Mesodermal cell (in vitro differentiated cells): ENCODE results near the gene GALNT9.

ENCODE experiments used
- H3K27ac ChIP-seq: 2 replicates; pipeline ENCODE4 v1.7.0; 2013; ENCODE audit warnings: mild to moderate bottlenecking, low read depth, low read length, moderate library complexity; ENCODE audit not compliant: severe bottlenecking
- H3K36me3 ChIP-seq: 2 replicates; pipeline ENCODE4 v1.7.1; 2013; ENCODE audit warnings: mild to moderate bottlenecking, low read length, moderate library complexity; ENCODE audit not compliant: control insufficient read depth, insufficient read depth
- H3K4me1 ChIP-seq: one replicate; pipeline ENCODE4 v1.7.1; 2013; ENCODE audit warnings: mild to moderate bottlenecking, low read length; ENCODE audit not compliant: insufficient read depth, control insufficient read depth, poor library complexity, severe bottlenecking
- H3K4me3 ChIP-seq: 2 replicates; pipeline ENCODE4 v1.7.0; 2013; ENCODE audit warnings: low read length, control low read depth, mild to moderate bottlenecking; ENCODE audit not compliant: insufficient read depth, poor library complexity, severe bottlenecking; ENCODE audit errors: extremely low read depth
- H3K9me3 ChIP-seq: 2 replicates; pipeline ENCODE4 v1.7.1; 2013; ENCODE audit warnings: mild to moderate bottlenecking, low read length, moderate library complexity; ENCODE audit not compliant: control insufficient read depth
- WGBS, 2 experiments: methylation state at CpG; one replicate each; pipeline ENCODE4 v1.1.5; 2013; ENCODE audit warnings: missing lambda C conversion rate in 2 of 2; ENCODE audit not compliant: insufficient coverage in 2 of 2; 5-methylcytosine and 5-hydroxymethylcytosine counted together

Gene GALNT9

GRCh38 chr12:132287391-132288238, 41.8 kb downstream of the GALNT9 start:
- WGBS, 2 experiments, result 85 to 86% methylated on average over 31 to 33 of the region's 36 CpGs
- H3K4me1 ChIP-seq, result no peaks in the 10 kb centered on the region
- no peak overlapping the region for H3K27ac ChIP-seq
- no peak overlapping the region for H3K4me3 ChIP-seq
- peaks cover 41% of the 10 kb centered on the region for H3K9me3 ChIP-seq
- H3K36me3 ChIP-seq, result no peaks in the 10 kb centered on the region

- H3K9me3 ChIP-seq, result peaks cover 35% of the 10 kb centered on the region
- H3K27ac ChIP-seq, result no peak overlapping the region
- no peak overlapping the region for H3K4me3 ChIP-seq
- no peaks in the 10 kb centered on the region for H3K4me1 ChIP-seq
- H3K36me3 ChIP-seq, result no peaks in the 10 kb centered on the region
- 76 to 85% methylated on average over 18 to 23 of the region's 23 CpGs for WGBS, 2 experiments
These were observed 42.5 kb downstream of the GALNT9 start for GRCh38 chr12:132286912-132287311.

GRCh38 chr12:132285991-132286681, 43.3 kb downstream of the GALNT9 start:
- peaks cover 28% of the 10 kb centered on the region for H3K9me3 ChIP-seq
- 57 to 71% methylated on average over 36 to 50 of the region's 51 CpGs for WGBS, 2 experiments
- no peak overlapping the region for H3K4me3 ChIP-seq
- no peaks in the 10 kb centered on the region for H3K4me1 ChIP-seq
- H3K36me3 ChIP-seq, result no peaks in the 10 kb centered on the region
- H3K27ac ChIP-seq, result no peak overlapping the region

GRCh38 chr12:132284827-132285741, 44.3 kb downstream of the GALNT9 start:
- no peak overlapping the region for H3K27ac ChIP-seq
- peaks cover 32% of the 10 kb centered on the region for H3K9me3 ChIP-seq
- 69 to 71% methylated on average over 31 to 37 of the region's 38 CpGs for WGBS, 2 experiments
- H3K36me3 ChIP-seq, result no peaks in the 10 kb centered on the region
- no peak overlapping the region for H3K4me3 ChIP-seq
- no peaks in the 10 kb centered on the region for H3K4me1 ChIP-seq

- 82 to 83% methylated on average over 19 to 26 of the region's 33 CpGs for WGBS, 2 experiments
- Histone ChIP-seq H3K4me1 (no peaks in the 10 kb centered on the region), H3K9me3 (peaks cover 32% of the 10 kb centered on the region), H3K4me3 (no peak overlapping the region), H3K27ac (no peak overlapping the region), H3K36me3 (no peaks in the 10 kb centered on the region)
These were observed 45.1 kb downstream of the GALNT9 start for GRCh38 chr12:132284071-132284826.

- H3K4me3 ChIP-seq, result no peak overlapping the region
- H3K27ac ChIP-seq, result no peak overlapping the region
- no peaks in the 10 kb centered on the region for H3K36me3 ChIP-seq
- WGBS, 2 experiments, result 70 to 72% methylated on average over 34 to 37 of the region's 39 CpGs
- H3K9me3 ChIP-seq, result peaks cover 35% of the 10 kb centered on the region
- H3K4me1 ChIP-seq, result no peaks in the 10 kb centered on the region
These were observed 46.2 kb downstream of the GALNT9 start for GRCh38 chr12:132282950-132283771.

- no peak overlapping the region for H3K27ac ChIP-seq
- no peak overlapping the region for H3K4me3 ChIP-seq
- WGBS, 2 experiments, result 84 to 85% methylated on average over 21 to 22 of the region's 23 CpGs
- peaks cover 29% of the 10 kb centered on the region for H3K9me3 ChIP-seq
- H3K4me1 ChIP-seq, result no peaks in the 10 kb centered on the region
- no peaks in the 10 kb centered on the region for H3K36me3 ChIP-seq
These were observed 47.1 kb downstream of the GALNT9 start for GRCh38 chr12:132282031-132282949.

- 79 to 86% methylated on average over 11 to 18 of the region's 19 CpGs for WGBS, 2 experiments
- Histone ChIP-seq H3K4me3 (no peak overlapping the region), H3K4me1 (no peaks in the 10 kb centered on the region), H3K9me3 (peaks cover 31% of the 10 kb centered on the region), H3K27ac (no peak overlapping the region), H3K36me3 (no peaks in the 10 kb centered on the region)
These were observed 48.4 kb downstream of the GALNT9 start for GRCh38 chr12:132281038-132281437.

GRCh38 chr12:132280406-132280805, 49.0 kb downstream of the GALNT9 start:
- WGBS, 2 experiments, result 79 to 89% methylated on average over 8 to 9 of the region's 12 CpGs
- H3K27ac ChIP-seq, result no peak overlapping the region
- H3K4me1 ChIP-seq, result no peaks in the 10 kb centered on the region
- no peak overlapping the region for H3K4me3 ChIP-seq
- H3K9me3 ChIP-seq, result peaks cover 31% of the 10 kb centered on the region
- H3K36me3 ChIP-seq, result no peaks in the 10 kb centered on the region
